Activated CD4-positive, alpha-beta memory T cell treated with anti-CD3 and anti-CD28 coated beads for 36 hours (primary cell): Measurements from ENCODE around the gene COPA. TPM values are rescaled to one million over a fixed set of nuclear protein-coding genes. Genes with fewer than 3 reads are reported as not detected.

ENCODE experiments used
- CTCF ChIA-PET: fragments of 350-600 bp; sonication (Branson Sonifier 250); formaldehyde crosslinking; loops from one replicate; lab custom pipeline; 2021; ENCODE audit warnings: antibody characterized with exemption, inconsistent platforms; lab: Charles Lee
- POLR2A ChIA-PET: fragments of 350-600 bp; sonication (Branson Sonifier 250); formaldehyde crosslinking; loops from one replicate; lab custom pipeline; 2021; ENCODE audit warnings: antibody characterized with exemption; lab: Charles Lee
- DNase-seq: peaks from one replicate; pipeline ENCODE4 v3.0.0-alpha.2; 2020
- H3K27ac Mint-ChIP-seq: one replicate; pipeline ENCODE4 v1.8.0; 2021; ENCODE audit warnings: mixed read lengths
- H3K27me3 Mint-ChIP-seq: one replicate; pipeline ENCODE4 v1.8.0; 2021; ENCODE audit warnings: mixed read lengths
- H3K36me3 Mint-ChIP-seq: one replicate; pipeline ENCODE4 v1.8.0; 2021; ENCODE audit warnings: mixed read lengths
- H3K4me1 Mint-ChIP-seq: one replicate; pipeline ENCODE4 v1.8.0; 2021; ENCODE audit warnings: low read depth, mixed read lengths
- H3K4me3 Mint-ChIP-seq: one replicate; pipeline ENCODE4 v1.8.0; 2021; ENCODE audit warnings: mild to moderate bottlenecking, mixed read lengths
- H3K9me3 Mint-ChIP-seq: one replicate; pipeline ENCODE4 v1.8.0; 2021; ENCODE audit warnings: mixed read lengths
- intact Hi-C: fragments of 100-400 bp; cut with micrococcal nuclease; formaldehyde crosslinking; loops from one replicate; pipeline ENCODE4 v1.15.1; 2023
- total RNA-seq, 2 experiments: library from RNA; stranded (reverse); gene quantifications; one replicate each; pipeline ENCODE4 v1.2.3, GENCODE V29; 2021

COPA gene
- total RNA-seq, 2 experiments from 2014 or later: 132 TPM

DNA sequence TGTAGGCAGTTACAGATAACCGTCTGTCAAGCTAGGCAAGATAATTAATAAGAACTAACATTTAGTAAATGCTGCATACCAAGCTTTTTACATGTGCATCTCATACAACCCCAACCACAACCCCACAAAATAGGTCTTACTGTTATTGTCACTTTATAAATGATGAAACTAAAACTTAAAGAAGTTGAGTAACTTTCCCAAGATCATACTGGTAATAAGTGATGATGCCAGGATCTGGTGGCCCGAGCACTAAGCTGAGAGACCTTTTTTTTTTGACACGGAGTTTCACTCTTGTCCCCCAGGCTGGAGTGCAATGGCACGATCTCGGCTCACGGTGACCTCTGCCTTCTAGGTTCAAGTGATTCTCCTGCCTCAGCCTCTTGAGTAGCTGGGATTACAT lies 1.9 kb upstream of the COPA start:
- Mint-ChIP-seq H3K36me3 (peaks cover 12% of the 10 kb centered on the region), H3K9me3 (no peaks in the 10 kb centered on the region), H3K4me3 (peak overlapping the region; percentile 15), H3K27me3 (no peaks in the 10 kb centered on the region), H3K27ac (no peak overlapping the region), H3K4me1 (peaks cover 32% of the 10 kb centered on the region)
- DNase-seq: no peak
- intact Hi-C loops: loop anchor here (5.0 kb wide), 1 partner anchor 58 kb away; the partner anchor contains the start of gene PEX19
- POLR2A ChIA-PET: no interaction called here
- CTCF ChIA-PET: interaction anchor here (1.7 to 2.2 kb wide), 4 partner anchors 10 to 262 kb away, joined by 4 to 7 read pairs (median 6); no protein-coding TSS in a partner anchor

DNA sequence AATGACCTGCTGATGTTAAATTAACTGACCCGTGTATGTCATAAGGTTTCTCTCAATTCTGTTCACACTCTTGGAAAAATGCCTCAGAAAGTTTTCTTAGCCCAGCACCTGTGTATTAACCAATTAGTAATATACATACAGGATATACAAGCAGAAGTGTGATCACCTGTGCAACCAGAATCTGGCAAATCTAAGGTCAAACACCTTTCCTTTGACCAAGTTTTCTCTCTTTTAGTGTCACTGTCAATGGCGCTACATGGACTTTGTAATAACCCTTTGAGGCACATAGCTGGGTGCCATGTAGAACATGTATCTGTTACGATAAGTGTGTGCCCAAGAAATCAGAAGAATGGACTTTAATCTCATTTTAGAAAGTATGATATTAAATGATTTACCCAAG lies 1.2 kb upstream of the COPA start:
- H3K4me1 Mint-ChIP-seq: peaks cover 34% of the 10 kb centered on the region
- ChIA-PET POLR2A (no interaction called here), CTCF (interaction anchor here (1.8 to 2.2 kb wide), 3 partner anchors 11 to 263 kb away, joined by 5 to 7 read pairs (median 7); no protein-coding TSS in a partner anchor)
- H3K4me3 Mint-ChIP-seq: peak overlapping the region; percentile 93
- H3K27me3 Mint-ChIP-seq: no peaks in the 10 kb centered on the region
- no peaks in the 10 kb centered on the region for H3K9me3 Mint-ChIP-seq
- intact Hi-C loops: loop anchor here (5.0 kb wide), 1 partner anchor 57 kb away; the partner anchor contains the start of gene PEX19
- peak overlapping the region; percentile 93 for H3K27ac Mint-ChIP-seq
- DNase-seq: no peak
- H3K36me3 Mint-ChIP-seq: peaks cover 11% of the 10 kb centered on the region

DNA sequence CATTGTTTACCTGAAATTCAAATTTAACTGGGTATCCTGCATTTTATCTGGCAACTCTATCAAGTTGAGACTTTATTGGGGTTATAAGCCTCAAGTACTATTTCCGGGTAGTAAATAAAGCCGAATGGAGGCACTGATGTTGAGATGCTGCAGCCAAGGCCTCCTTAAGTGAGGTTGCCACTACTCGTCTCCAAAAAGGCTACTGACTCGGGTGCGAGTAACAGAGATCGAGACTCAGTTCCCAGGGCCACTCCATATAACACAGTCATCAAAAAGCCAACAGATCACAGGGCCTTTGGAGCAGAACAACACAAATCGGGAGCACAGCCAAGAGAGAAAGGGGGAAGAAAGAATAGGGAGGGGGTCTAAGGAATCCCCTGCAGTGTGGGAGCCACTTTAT lies 524 bp downstream of the COPA start:
- Mint-ChIP-seq H3K36me3 (peaks cover 21% of the 10 kb centered on the region), H3K4me3 (peak overlapping the region; percentile 93), H3K4me1 (peaks cover 43% of the 10 kb centered on the region), H3K9me3 (no peaks in the 10 kb centered on the region), H3K27ac (peak overlapping the region; percentile 93), H3K27me3 (no peaks in the 10 kb centered on the region)
- ChIA-PET POLR2A (interaction anchor here (1.4 kb wide), 1 partner anchor 58 kb away, joined by 6 read pairs; the partner anchor contains the start of gene PEX19), CTCF (interaction anchor here (1.1 kb wide), 1 partner anchor 51 kb away, joined by 5 read pairs; no protein-coding TSS in a partner anchor)
- intact Hi-C loops: loop anchor here (2.0 to 5.0 kb wide), 2 partner anchors 55 to 136 kb away; partner anchors contain the start of gene PEX19
- DNase-seq: no peak

DNA sequence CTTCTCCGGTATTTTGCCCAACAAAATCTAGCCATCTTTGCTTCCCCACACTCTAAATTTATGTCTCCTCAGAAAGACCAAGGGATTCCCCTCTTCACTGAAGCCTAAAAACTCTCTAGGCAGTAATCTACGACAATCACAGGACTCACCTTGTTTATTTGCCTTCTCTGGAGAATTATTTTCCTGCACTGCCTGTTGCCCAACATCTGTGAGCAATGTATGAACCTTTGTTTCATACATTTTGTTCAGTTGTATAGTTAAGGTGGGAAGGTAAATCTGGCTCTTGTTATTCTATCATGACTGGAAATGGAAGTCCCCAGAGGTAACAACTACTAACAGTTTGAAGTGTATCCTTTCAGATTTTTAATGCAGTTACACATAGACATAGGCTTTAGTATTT lies 2.2 kb downstream of the COPA start:
- ChIA-PET CTCF (no interaction called here), POLR2A (no interaction called here)
- H3K9me3 Mint-ChIP-seq: no peaks in the 10 kb centered on the region
- H3K27ac Mint-ChIP-seq: no peak overlapping the region
- intact Hi-C loops: loop anchor here (5.0 kb wide), 1 partner anchor 54 kb away; the partner anchor contains the start of gene PEX19
- H3K4me1 Mint-ChIP-seq: peaks cover 40% of the 10 kb centered on the region
- no peaks in the 10 kb centered on the region for H3K27me3 Mint-ChIP-seq
- H3K4me3 Mint-ChIP-seq: no peak overlapping the region
- peaks cover 20% of the 10 kb centered on the region for H3K36me3 Mint-ChIP-seq
- DNase-seq: no peak

DNA sequence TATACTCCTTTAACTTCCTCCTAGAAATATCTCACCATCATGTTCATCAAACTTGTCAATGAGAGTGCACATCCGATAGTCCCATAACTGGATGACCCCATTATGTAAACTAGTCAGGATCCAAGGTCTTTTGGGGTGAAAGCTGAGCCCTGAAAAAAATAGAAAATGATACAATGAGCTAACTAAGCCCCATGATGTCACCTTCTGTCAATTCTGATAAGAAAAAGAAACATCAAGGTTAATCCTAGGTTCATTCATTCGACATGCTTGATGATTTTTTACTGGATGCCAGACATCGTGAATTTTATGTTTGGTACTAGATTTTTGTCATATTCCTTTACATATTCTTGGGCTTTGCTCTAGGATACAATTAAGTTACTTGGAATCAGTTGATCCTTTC lies 2.9 kb downstream of the COPA start:
- DNase-seq: no peak
- H3K27ac Mint-ChIP-seq: no peak overlapping the region
- POLR2A ChIA-PET: interaction anchor here (1.3 kb wide), 1 partner anchor 10 kb away, joined by 3 read pairs; no protein-coding TSS in a partner anchor

DNA sequence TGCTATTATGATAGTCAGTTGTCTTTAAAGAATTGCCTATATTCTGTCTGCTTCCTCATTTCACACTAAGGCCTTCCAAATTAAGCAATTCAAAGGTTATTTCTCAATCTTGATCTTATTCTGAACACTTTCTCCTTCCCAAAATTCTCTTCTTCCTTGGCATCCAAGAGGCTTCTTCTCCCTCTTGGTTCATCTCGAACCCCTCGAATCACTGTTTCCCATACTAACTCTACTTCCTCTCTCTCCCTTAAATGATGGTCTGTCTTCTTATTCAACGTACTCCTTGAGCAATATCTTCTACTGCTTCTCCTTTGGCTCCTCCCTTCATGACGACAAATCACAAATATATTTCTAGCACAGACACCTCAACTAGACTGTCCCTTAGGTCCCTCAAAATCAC lies 4.5 kb downstream of the COPA start:
- intact Hi-C loops: no loop called here
- Mint-ChIP-seq H3K27ac (no peak overlapping the region), H3K36me3 (peaks cover 26% of the 10 kb centered on the region)

More for the DNA sequence above, 2.9 kb downstream of the COPA start:
- CTCF ChIA-PET: interaction anchor here (1.6 kb wide), 1 partner anchor 49 kb away, joined by 8 read pairs; no protein-coding TSS in a partner anchor
- peaks cover 20% of the 10 kb centered on the region for H3K36me3 Mint-ChIP-seq
- H3K9me3 Mint-ChIP-seq: no peaks in the 10 kb centered on the region
- intact Hi-C loops: loop anchor here (5.0 kb wide), 1 partner anchor 53 kb away; the partner anchor contains the start of gene PEX19
- H3K27me3 Mint-ChIP-seq: no peaks in the 10 kb centered on the region
- H3K4me3 Mint-ChIP-seq: no peak overlapping the region
- peaks cover 40% of the 10 kb centered on the region for H3K4me1 Mint-ChIP-seq

DNA sequence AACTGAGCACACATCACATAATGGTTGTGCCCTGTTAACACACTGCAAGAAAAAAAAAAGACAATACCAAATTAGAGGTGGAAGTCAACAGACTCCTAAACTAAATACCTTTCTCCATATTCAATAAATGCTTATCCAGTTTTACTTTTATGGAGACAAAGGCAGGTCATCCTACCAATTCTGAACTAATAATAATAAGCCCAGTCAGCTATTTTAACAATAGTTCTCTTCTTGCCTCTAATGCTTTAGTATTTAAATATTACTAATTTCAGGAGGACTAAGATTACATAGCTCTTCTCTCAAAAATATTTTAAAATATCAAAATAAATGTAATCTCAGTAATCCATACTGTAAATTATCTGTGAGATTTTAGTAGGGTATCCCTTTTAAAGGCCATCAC lies 10.5 kb downstream of the COPA start:
- peaks cover 36% of the 10 kb centered on the region for H3K36me3 Mint-ChIP-seq
- intact Hi-C loops: no loop called here
- H3K27ac Mint-ChIP-seq: no peak overlapping the region
- no peaks in the 10 kb centered on the region for H3K27me3 Mint-ChIP-seq
- H3K4me1 Mint-ChIP-seq: no peaks in the 10 kb centered on the region
- H3K4me3 Mint-ChIP-seq: no peak overlapping the region
- ChIA-PET CTCF (interaction anchor here (0.6 to 4.1 kb wide), 4 partner anchors 34 to 117 kb away, joined by 3 to 21 read pairs (median 4); no protein-coding TSS in a partner anchor), POLR2A (interaction anchor here (0.7 kb wide), 1 partner anchor 16 kb away, joined by 4 read pairs; no protein-coding TSS in a partner anchor)
- H3K9me3 Mint-ChIP-seq: no peaks in the 10 kb centered on the region
- DNase-seq: no peak

More for the DNA sequence above, 4.5 kb downstream of the COPA start:
- Mint-ChIP-seq H3K27me3 (no peaks in the 10 kb centered on the region), H3K4me3 (no peak overlapping the region), H3K9me3 (no peaks in the 10 kb centered on the region), H3K4me1 (peaks cover 30% of the 10 kb centered on the region)
- POLR2A ChIA-PET: no interaction called here
- no peak for DNase-seq
- CTCF ChIA-PET: interaction anchor here (0.7 to 1.6 kb wide), 3 partner anchors 47 to 463 kb away, joined by 3 to 6 read pairs (median 3); no protein-coding TSS in a partner anchor

DNA sequence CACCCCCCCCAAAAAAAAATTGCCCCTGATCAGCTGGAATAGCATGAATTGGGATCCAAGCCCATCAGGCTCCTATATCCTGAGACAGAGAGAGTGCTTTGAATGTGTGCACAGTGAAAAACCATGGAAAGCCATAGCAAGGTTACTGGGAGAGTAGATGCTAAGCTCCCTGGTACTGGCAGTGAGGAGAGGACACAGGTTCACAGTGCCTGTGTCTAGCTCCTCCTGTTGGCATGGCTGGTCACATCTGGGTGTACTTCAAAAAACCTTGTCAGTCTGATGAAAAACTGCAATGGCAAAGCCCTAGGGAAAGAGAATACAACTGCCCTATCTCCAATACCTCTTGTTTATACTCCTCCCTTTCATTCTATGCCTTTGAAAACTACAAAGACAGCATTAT lies 12.9 kb downstream of the COPA start:
- Mint-ChIP-seq H3K27ac (peak overlapping the region; percentile 35), H3K27me3 (no peaks in the 10 kb centered on the region), H3K9me3 (no peaks in the 10 kb centered on the region), H3K36me3 (peaks cover 47% of the 10 kb centered on the region), H3K4me1 (no peaks in the 10 kb centered on the region), H3K4me3 (no peak overlapping the region)
- ChIA-PET CTCF (interaction anchor here (0.7 to 1.9 kb wide), 3 partner anchors 38 to 72 kb away, joined by 4 to 7 read pairs (median 7); no protein-coding TSS in a partner anchor), POLR2A (no interaction called here)
- intact Hi-C loops: no loop called here
- DNase-seq: no peak

DNA sequence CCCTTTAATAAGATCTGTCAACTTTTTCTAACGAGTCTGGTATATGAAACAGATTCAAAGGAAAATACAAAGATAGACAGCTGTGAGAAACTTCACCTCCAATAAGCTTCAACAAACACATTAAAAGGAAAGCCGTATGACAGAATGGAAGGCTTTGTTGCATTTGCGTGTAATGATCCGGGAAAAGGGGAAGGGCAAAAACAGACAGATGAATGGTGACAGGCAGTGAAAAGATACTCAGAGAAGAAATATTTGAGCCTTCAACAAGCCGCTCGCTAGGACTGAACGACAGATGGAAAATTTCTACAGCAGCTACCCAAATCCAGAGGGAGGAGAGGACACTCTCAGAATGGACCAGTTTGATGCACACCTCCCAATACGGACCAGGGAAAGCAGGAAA lies 14.9 kb downstream of the COPA start:
- Mint-ChIP-seq H3K4me1 (no peaks in the 10 kb centered on the region), H3K27me3 (no peaks in the 10 kb centered on the region), H3K27ac (no peak overlapping the region), H3K36me3 (peaks cover 48% of the 10 kb centered on the region), H3K9me3 (no peaks in the 10 kb centered on the region), H3K4me3 (no peak overlapping the region)
- DNase-seq: no peak
- intact Hi-C loops: no loop called here
- ChIA-PET CTCF (interaction anchor here (1.0 kb wide), 1 partner anchor 36 kb away, joined by 4 read pairs; no protein-coding TSS in a partner anchor), POLR2A (no interaction called here)

DNA sequence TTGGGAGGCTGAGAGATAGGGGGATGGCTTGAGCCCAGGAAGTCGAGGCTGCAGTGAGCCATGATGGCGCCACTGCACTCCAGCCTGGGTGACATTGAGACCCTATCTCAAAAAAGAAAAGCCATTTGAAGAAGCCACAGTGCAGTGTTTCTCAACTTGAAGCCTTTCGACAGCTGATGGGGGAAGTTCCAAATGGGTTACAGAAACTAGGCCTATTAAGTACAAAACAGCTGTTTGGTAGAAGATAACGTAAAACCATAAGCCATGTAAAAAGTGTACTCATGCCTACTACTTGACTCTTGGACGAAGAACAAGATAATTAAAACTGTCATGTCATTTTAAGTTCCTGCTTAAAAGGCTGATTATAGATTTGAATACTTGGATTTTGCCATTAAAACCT lies 16.6 kb downstream of the COPA start:
- H3K4me3 Mint-ChIP-seq: no peak overlapping the region
- CTCF ChIA-PET: interaction anchor here (3.3 kb wide), 1 partner anchor 35 kb away, joined by 17 read pairs; no protein-coding TSS in a partner anchor
- peaks cover 47% of the 10 kb centered on the region for H3K36me3 Mint-ChIP-seq
- peaks cover 5% of the 10 kb centered on the region for H3K4me1 Mint-ChIP-seq
- no peak for DNase-seq
- H3K27me3 Mint-ChIP-seq: no peaks in the 10 kb centered on the region
- no peaks in the 10 kb centered on the region for H3K9me3 Mint-ChIP-seq
- POLR2A ChIA-PET: no interaction called here
- H3K27ac Mint-ChIP-seq: no peak overlapping the region
- intact Hi-C loops: no loop called here

DNA sequence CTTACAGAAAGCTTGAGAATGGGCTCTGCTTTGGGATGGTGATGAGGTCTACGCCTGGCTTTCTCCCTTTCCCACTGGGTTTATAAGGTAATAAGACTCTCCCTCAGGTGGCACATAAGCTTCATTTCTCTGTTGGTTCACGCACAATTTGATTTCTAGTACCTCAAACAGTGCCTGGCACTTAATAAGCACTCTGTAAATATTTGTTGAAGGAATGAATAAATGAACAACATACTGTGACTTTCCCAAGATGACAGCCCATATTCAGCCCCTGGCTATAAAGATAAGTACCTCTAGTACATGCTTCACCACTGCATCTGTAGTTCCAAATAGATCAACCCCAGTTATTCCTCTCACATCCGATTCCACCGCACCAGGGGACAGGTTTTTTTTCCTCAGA lies 17.8 kb downstream of the COPA start:
- H3K27ac Mint-ChIP-seq: no peak overlapping the region

DNA sequence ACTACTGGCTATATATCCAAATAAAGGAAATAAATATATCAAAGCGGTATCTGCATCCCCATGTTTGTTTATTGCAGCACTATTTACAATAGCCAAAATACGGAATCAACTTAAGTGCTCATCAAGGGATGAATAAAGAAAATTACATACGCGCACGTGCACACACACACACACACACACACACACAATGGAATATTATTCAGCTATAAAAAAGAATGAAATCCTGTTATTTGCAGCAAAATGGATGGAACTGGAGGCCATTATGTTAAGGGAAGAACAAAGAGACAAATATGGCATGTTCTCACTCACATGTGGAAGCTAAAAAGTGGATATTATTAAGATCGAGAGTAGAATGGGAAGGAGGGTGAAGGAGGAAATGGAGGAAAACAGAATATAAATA lies 20.2 kb downstream of the COPA start:
- ChIA-PET POLR2A (no interaction called here), CTCF (interaction anchor here (0.7 to 1.9 kb wide), 3 partner anchors 31 to 458 kb away, joined by 3 to 5 read pairs (median 3); no protein-coding TSS in a partner anchor)
- peaks cover 22% of the 10 kb centered on the region for H3K4me1 Mint-ChIP-seq
- no peak overlapping the region for H3K27ac Mint-ChIP-seq
- H3K9me3 Mint-ChIP-seq: peaks cover 2% of the 10 kb centered on the region
- H3K4me3 Mint-ChIP-seq: no peak overlapping the region
- no peak for DNase-seq
- intact Hi-C loops: no loop called here
- no peaks in the 10 kb centered on the region for H3K27me3 Mint-ChIP-seq
- H3K36me3 Mint-ChIP-seq: peaks cover 56% of the 10 kb centered on the region

More for the DNA sequence above, 17.8 kb downstream of the COPA start:
- Mint-ChIP-seq H3K9me3 (no peaks in the 10 kb centered on the region), H3K4me3 (no peak overlapping the region), H3K4me1 (peaks cover 10% of the 10 kb centered on the region), H3K27me3 (no peaks in the 10 kb centered on the region), H3K36me3 (peaks cover 51% of the 10 kb centered on the region)
- no peak for DNase-seq
- intact Hi-C loops: no loop called here
- ChIA-PET POLR2A (no interaction called here), CTCF (interaction anchor here (3.3 kb wide), 1 partner anchor 34 kb away, joined by 17 read pairs; no protein-coding TSS in a partner anchor)
